Neutrophil (primary cell): ENCODE results near the gene ENTPD2.

Experiments
- H3K27ac ChIP-seq: fragments of 200-600 bp; sonication (generic); 2 replicates; pipeline ENCODE4 v1.5.1; 2016; ENCODE audit warnings: mild to moderate bottlenecking, moderate library complexity
- H3K27me3 ChIP-seq: fragments of 200-600 bp; sonication (generic); 2 replicates; pipeline ENCODE4 v1.6.0; 2016; ENCODE audit warnings: mild to moderate bottlenecking
- H3K36me3 ChIP-seq: fragments of 200-600 bp; sonication (generic); 2 replicates; pipeline ENCODE4 v1.5.1; 2017
- H3K4me1 ChIP-seq, 2 experiments: fragments of 200-600 bp in 1 of 2; sonication (generic) in 1 of 2; 1 replicate in 1 of 2; 2 replicates in 1 of 2; pipeline versions ENCODE4 v1.5.1 to v1.6.1; 2013 to 2016; ENCODE audit warnings: low read depth in 1 of 2, low read length in 1 of 2, mild to moderate bottlenecking in 1 of 2, moderate library complexity in 1 of 2; ENCODE audit not compliant: control insufficient read depth in 1 of 2, insufficient read depth in 1 of 2
- H3K4me3 ChIP-seq, 2 experiments: fragments of 200-600 bp in 1 of 2; sonication (generic) in 1 of 2; 1 replicate in 1 of 2; 2 replicates in 1 of 2; pipeline ENCODE4 v1.5.1; 2013 to 2016; ENCODE audit warnings: low read depth in 1 of 2, low read length in 1 of 2, mild to moderate bottlenecking in 1 of 2, moderate library complexity in 1 of 2
- H3K9me3 ChIP-seq: fragments of 200-600 bp; sonication (generic); 2 replicates; pipeline ENCODE4 v1.5.1; 2016
- TF ChIP-seq, protein P1 (sequence below): fragments of 200-600 bp; sonication (generic); IDR thresholded peaks from 2 replicates; pipeline ENCODE4 v1.5.1; 2016; ENCODE audit warnings: antibody characterized with exemption

The ENTPD2 gene

DNA sequence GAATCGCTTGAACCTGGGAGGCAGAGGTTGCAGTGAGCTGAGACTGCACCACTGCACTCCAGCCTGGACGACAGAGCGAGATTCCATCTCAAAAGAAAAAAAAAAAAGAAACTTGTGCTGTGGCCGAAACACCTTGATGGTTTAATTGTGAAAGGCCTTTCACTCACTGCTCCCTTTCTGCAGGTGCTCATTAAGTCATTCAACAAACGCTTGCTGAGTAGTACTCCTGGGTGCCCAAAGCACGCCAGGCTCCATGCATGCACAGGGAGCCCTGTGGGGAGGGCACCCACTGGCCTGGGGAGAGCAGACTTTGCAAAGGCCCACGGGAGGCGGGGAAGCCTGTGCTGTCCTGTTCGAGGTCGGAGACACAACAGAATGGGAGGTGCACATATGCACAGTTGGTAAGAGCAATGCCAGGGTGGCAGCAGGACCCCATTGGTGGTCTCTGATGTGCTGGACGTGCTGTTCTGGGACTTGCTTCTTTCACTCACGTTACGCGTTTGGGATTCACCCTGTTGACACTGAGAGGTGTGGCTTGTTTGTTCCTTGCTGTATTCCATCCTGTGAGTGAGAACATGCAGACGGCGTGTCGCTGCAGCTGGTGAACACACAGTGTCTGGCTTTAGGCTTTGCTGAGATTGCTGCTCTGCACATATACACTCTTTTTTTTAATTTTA, 3.0 kb upstream of the ENTPD2 start:
- no peaks in the 10 kb centered on the region for H3K9me3 ChIP-seq
- no peak overlapping the region for H3K4me3 ChIP-seq
- no peak overlapping the region for H3K27ac ChIP-seq
- TF ChIP-seq, protein P1, sequence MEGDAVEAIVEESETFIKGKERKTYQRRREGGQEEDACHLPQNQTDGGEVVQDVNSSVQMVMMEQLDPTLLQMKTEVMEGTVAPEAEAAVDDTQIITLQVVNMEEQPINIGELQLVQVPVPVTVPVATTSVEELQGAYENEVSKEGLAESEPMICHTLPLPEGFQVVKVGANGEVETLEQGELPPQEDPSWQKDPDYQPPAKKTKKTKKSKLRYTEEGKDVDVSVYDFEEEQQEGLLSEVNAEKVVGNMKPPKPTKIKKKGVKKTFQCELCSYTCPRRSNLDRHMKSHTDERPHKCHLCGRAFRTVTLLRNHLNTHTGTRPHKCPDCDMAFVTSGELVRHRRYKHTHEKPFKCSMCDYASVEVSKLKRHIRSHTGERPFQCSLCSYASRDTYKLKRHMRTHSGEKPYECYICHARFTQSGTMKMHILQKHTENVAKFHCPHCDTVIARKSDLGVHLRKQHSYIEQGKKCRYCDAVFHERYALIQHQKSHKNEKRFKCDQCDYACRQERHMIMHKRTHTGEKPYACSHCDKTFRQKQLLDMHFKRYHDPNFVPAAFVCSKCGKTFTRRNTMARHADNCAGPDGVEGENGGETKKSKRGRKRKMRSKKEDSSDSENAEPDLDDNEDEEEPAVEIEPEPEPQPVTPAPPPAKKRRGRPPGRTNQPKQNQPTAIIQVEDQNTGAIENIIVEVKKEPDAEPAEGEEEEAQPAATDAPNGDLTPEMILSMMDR: no peak
- peaks cover 48% of the 10 kb centered on the region for H3K27me3 ChIP-seq
- peaks cover 35 to 45% of the 10 kb centered on the region in 2 experiments for H3K4me1 ChIP-seq
- no peaks in the 10 kb centered on the region for H3K36me3 ChIP-seq

DNA sequence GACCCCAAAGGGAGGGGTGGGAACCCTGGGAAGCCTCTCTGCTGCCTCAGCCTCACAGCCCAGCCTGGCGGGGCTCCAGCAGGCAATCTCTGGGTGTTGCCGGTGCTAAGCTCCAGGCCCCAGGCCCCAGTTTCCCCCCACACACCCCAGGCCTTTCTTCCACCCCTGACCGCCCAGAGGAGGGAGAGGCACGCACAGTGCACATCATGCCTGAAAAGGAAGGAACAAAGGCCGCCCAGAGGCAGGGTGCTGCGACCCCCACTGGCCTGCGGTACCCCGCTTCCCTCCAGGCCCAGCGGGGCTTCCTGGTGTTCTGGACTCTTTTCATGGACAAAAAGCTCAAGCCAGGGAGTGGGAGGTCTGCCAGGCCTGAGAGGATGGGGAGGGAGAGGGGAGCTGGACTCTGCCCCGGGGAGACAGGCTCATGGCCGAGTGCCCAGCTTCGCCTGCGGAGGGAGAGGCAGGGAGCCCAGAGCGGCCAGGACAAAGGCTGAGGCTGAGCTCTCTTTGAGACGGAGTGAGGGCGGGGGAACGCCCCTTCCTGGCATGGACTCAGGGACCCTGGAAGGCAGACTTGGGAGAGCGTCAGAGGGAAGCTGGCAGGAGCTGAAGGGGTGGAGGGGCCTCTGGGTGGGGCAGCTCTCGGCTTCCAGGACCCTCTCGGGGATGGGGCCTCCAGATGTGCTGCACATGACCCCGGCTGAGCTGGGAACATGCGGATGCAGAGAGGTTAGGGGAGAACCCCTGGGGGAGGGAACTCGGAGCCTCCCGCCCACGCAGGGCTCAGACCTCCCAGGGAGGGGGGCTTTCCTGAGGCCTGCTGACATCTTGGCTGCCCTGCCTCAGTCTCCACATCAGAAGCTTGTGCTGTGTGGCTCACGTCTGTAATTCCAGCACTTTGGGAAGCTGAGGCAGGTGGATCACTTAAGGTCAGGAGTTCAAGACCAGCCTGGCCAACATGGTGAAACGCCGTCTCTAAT, 1.8 kb upstream of the ENTPD2 start:
- H3K27me3 ChIP-seq: peaks cover 57% of the 10 kb centered on the region
- TF ChIP-seq, protein P1: no peak
- peaks cover 35 to 45% of the 10 kb centered on the region in 2 experiments for H3K4me1 ChIP-seq
- no peaks in the 10 kb centered on the region for H3K9me3 ChIP-seq
- H3K36me3 ChIP-seq: no peaks in the 10 kb centered on the region
- H3K27ac ChIP-seq: no peak overlapping the region
- H3K4me3 ChIP-seq: no peak overlapping the region

DNA sequence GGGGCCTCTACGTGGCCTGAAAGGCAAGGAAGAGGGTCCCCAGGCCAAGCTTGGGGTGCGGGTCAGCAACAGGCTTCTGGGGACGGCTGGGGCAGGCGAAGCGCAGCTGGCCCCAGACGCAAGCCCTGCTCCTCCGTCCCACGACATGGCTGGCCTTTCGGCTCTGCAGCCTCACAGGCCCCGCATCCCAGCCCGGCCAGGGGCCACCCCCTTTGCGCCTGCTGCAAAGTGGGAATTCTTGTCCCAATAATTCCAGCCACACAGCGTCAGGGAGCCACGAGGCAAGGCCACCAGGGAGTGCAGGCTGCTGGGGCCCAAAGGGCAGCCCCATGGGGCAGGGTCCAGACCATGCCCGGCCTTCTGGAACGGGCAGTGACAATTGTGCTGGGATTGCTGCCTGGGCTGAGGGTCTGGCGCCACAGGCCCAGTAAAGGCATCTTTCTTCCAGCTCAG, 1.1 kb upstream of the ENTPD2 start:
- Histone ChIP-seq H3K36me3 (no peaks in the 10 kb centered on the region), H3K4me3 (no peak overlapping the region), H3K4me1 (peaks cover 35 to 45% of the 10 kb centered on the region in 2 experiments), H3K27me3 (peaks cover 64% of the 10 kb centered on the region), H3K9me3 (no peaks in the 10 kb centered on the region), H3K27ac (no peak overlapping the region)
- TF ChIP-seq, protein P1: no peak

DNA sequence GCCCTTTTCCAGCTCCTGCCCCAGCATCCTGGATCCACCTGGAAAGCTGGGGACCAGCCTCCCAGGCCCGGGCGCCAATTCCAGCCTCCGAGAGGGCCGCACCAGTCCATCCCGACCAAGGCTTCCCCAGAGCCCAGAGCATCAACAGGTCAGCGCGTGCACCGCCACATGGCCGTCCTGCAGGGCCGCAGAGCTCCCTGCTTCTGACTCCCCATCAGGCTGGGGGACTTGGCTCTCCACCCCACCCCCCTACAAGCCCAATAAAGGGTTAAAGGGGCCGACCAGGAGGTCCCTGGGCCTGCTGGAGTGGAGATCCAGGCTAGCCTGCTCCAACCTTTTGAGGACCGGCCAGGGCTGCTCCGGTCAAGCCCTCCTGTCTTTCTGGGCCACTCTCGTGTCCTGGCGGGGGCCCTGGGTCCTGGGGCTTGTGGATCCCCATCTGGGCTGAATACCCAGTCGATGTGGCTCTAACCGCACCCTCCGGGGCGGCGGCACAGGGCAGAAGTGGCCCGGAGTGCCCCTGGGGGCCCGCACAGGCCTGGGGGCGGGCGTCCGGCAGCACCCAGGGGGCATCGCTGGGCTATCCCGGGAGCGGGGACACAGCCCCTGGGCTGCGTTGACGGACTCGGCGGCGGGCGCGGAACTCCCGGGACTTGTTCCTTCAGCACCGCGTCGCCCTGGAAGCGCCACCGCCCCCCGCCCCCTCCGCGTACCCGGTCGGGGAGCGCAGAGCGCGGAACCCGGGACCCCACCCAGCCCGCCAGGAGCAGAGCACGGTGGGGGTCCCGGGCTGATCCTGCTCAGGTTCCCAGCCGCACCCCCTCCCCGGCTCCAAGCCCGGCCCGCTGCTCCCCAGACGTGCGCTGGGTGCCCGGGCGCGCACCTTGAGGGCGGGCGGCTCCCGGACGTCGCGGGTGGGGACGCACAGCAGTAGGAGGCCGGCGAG, 590 bp downstream of the ENTPD2 start:
- Histone ChIP-seq H3K4me3 (peak overlapping the region; percentile 48 to 59), H3K36me3 (no peaks in the 10 kb centered on the region), H3K27me3 (peaks cover 81% of the 10 kb centered on the region), H3K4me1 (peaks cover 24 to 33% of the 10 kb centered on the region in 2 experiments), H3K27ac (no peak overlapping the region), H3K9me3 (no peaks in the 10 kb centered on the region)
- TF ChIP-seq, protein P1: no peak

DNA sequence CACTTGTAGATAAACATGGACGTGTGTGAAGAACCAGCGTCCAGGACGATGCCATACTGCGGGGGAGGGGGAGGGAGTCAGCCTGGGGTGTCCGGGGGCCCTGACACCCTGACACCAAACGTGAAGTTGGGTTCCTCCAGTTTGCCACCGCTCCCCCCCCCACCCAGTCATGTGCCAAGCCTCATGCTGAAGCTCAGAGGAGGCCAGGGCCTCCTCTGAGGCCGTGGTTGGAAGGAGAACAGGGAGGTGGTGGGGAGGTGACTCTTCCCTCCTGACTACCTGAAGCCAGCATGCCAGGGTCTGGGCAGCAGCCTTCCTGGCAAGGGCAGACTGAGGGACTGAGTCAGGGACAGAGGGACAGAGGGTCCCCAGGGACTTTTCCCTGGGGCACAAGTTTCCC, 1.6 kb downstream of the ENTPD2 start:
- TF ChIP-seq, protein P1: no peak
- Histone ChIP-seq H3K4me3 (no peak overlapping the region), H3K36me3 (no peaks in the 10 kb centered on the region), H3K27ac (no peak overlapping the region), H3K9me3 (no peaks in the 10 kb centered on the region), H3K27me3 (peaks cover 91% of the 10 kb centered on the region), H3K4me1 (peaks cover 17 to 24% of the 10 kb centered on the region in 2 experiments)
